Measurements from ENCODE around the gene KIRREL1. TPM values are rescaled to one million over a fixed set of nuclear protein-coding genes. Genes with fewer than 3 reads are reported as not detected.
A peak's percentile ranks its signal among the peaks of the same experiment; 100 is the strongest.

Gene KIRREL1
- total RNA-seq, 1 donor from 2014 or later: 195 TPM

- no peaks in the 10 kb centered on the region for H3K9me3 Mint-ChIP-seq (ENCODE audit: unreplicated experiment)
- peak overlapping the region; percentile 96 for H3K9ac ChIP-seq (ENCODE audit: low read length)
- peaks cover 6% of the 10 kb centered on the region for H3K27me3 Mint-ChIP-seq (ENCODE audit: low read depth, unreplicated experiment)
- H3K79me2 ChIP-seq (ENCODE audit: insufficient read depth, low read length): peaks cover 57% of the 10 kb centered on the region
- H4K20me1 ChIP-seq (ENCODE audit: insufficient read depth, low read length): peaks cover 46% of the 10 kb centered on the region
- H3K4me1 Mint-ChIP-seq (ENCODE audit: low read depth, unreplicated experiment): peaks cover 32% of the 10 kb centered on the region
- no peaks in the 10 kb centered on the region for H3K9me3 ChIP-seq (ENCODE audit: insufficient read depth, low read depth, low read length)
- DNase-seq (ENCODE audit: low read depth) (no peak), FAIRE-seq (no peak)
- H3K4me3 ChIP-seq (ENCODE audit: insufficient read depth, low read depth, low read length): peak overlapping the region; percentile 94
- H3K27me3 ChIP-seq (ENCODE audit: insufficient read depth, low read length): no peaks in the 10 kb centered on the region
- peaks cover 27% of the 10 kb centered on the region for H3K4me1 ChIP-seq (ENCODE audit: insufficient read depth, low read length)
- H3K36me3 ChIP-seq (ENCODE audit: insufficient read depth, low read length): peaks cover 2% of the 10 kb centered on the region
- H2AFZ ChIP-seq (ENCODE audit: low read depth, low read length): peak overlapping the region; percentile 19
- H3K27ac Mint-ChIP-seq (ENCODE audit: unreplicated experiment): peak overlapping the region; percentile 7
- peak overlapping the region; percentile 76 for H3K27ac ChIP-seq (ENCODE audit: low read depth, low read length)
- TF ChIP-seq CTCF (IDR thresholded peaks at IDR 0.05; ENCODE audit: insufficient read depth, low read depth, low read length): no peak
- TF ChIP-seq EZH2 (IDR thresholded peaks at IDR 0.05; ENCODE audit: insufficient read depth, low read length): no peak
- H3K4me3 Mint-ChIP-seq (ENCODE audit: unreplicated experiment): peak overlapping the region; percentile 88
- H3K36me3 Mint-ChIP-seq (ENCODE audit: low read depth, unreplicated experiment): peaks cover 5% of the 10 kb centered on the region
- H3K4me2 ChIP-seq (ENCODE audit: low read length): peak overlapping the region; percentile 90
Observed at GRCh38 chr1:157993918-157994605, 617 bp downstream of the KIRREL1 start.

- Mint-ChIP-seq H3K9me3 (ENCODE audit: unreplicated experiment) (no peaks in the 10 kb centered on the region), H3K4me1 (ENCODE audit: low read depth, unreplicated experiment) (peaks cover 41% of the 10 kb centered on the region), H3K27ac (ENCODE audit: unreplicated experiment) (peak overlapping the region; percentile 70), H3K27me3 (ENCODE audit: low read depth, unreplicated experiment) (no peaks in the 10 kb centered on the region), H3K4me3 (ENCODE audit: unreplicated experiment) (peak overlapping the region; percentile 88), H3K36me3 (ENCODE audit: low read depth, unreplicated experiment) (peaks cover 5% of the 10 kb centered on the region)
- peaks cover 2% of the 10 kb centered on the region for H3K36me3 ChIP-seq (ENCODE audit: insufficient read depth, low read length)
- TF ChIP-seq CTCF (IDR thresholded peaks at IDR 0.05; ENCODE audit: insufficient read depth, low read depth, low read length) (no peak), EZH2 (IDR thresholded peaks at IDR 0.05; ENCODE audit: insufficient read depth, low read length) (no peak)
- no peak for DNase-seq (ENCODE audit: low read depth)
- peak overlapping the region; percentile 90 for H3K4me2 ChIP-seq (ENCODE audit: low read length)
- FAIRE-seq: no peak
- H3K27me3 ChIP-seq (ENCODE audit: insufficient read depth, low read length): no peaks in the 10 kb centered on the region
- H3K27ac ChIP-seq (ENCODE audit: low read depth, low read length): peak overlapping the region; percentile 43
- H3K4me3 ChIP-seq (ENCODE audit: insufficient read depth, low read depth, low read length): peak overlapping the region; percentile 94
- H3K9me3 ChIP-seq (ENCODE audit: insufficient read depth, low read depth, low read length): no peaks in the 10 kb centered on the region
- peak overlapping the region; percentile 96 for H3K9ac ChIP-seq (ENCODE audit: low read length)
- H3K4me1 ChIP-seq (ENCODE audit: insufficient read depth, low read length): peaks cover 27% of the 10 kb centered on the region
- no peak overlapping the region for H2AFZ ChIP-seq (ENCODE audit: low read depth, low read length)
- peaks cover 55% of the 10 kb centered on the region for H4K20me1 ChIP-seq (ENCODE audit: insufficient read depth, low read length)
- H3K79me2 ChIP-seq (ENCODE audit: insufficient read depth, low read length): peaks cover 65% of the 10 kb centered on the region
Observed at GRCh38 chr1:157994704-157995582, 1.5 kb downstream of the KIRREL1 start.
